HPDE6-E6E7 (cell line): ENCODE data around the gene COMT.
"Not testable (repeated sequence)": the region's sequence is repeated elsewhere in the genome, so short reads cannot be mapped to it uniquely, and the experiment has no call there.

Source experiments
- DNase-seq: peaks from one replicate; pipeline ENCODE4 v3.0.0; 2011; ENCODE audit warnings: missing footprints; ENCODE audit errors: extremely low spot score

The COMT gene

GRCh38 chr22:19941365-19942082 lies at the start of gene COMT, which contains the start of gene TXNRD2:
COMT (plus strand) TSS chr22:19941772; CDS start chr22:19962527, 20,755 bp downstream.
TXNRD2 (minus strand) TSS chr22:19941818; CDS start chr22:19941803, 15 bp downstream.
- DNase-seq = peak; percentile 74

- DNase-seq = no peak
Observed at GRCh38 chr22:19892257-19892879, 49.2 kb upstream of the COMT start.

- no peak for DNase-seq
Observed at GRCh38 chr22:19892925-19893324, 48.6 kb upstream of the COMT start.

- DNase-seq = no peak
Observed at GRCh38 chr22:19893363-19893762, 48.2 kb upstream of the COMT start.

GRCh38 chr22:19895160-19895849 lies 46.3 kb upstream of the COMT start:
- no peak for DNase-seq

- DNase-seq = no peak
Observed at GRCh38 chr22:19896665-19897355, 44.8 kb upstream of the COMT start.

GRCh38 chr22:19897726-19898125 lies 43.8 kb upstream of the COMT start:
- DNase-seq = no peak

- DNase-seq = no peak
Observed at GRCh38 chr22:19898145-19898544, 43.4 kb upstream of the COMT start.

GRCh38 chr22:19898831-19899567 lies 42.6 kb upstream of the COMT start:
- DNase-seq = no peak

GRCh38 chr22:19900707-19901436 lies 40.7 kb upstream of the COMT start:
- no peak for DNase-seq

- DNase-seq = no peak
Observed at GRCh38 chr22:19901577-19902244, 39.9 kb upstream of the COMT start.

- no peak for DNase-seq
Observed at GRCh38 chr22:19902245-19902715, 39.3 kb upstream of the COMT start.

- DNase-seq = no peak
Observed at GRCh38 chr22:19903031-19903430, 38.5 kb upstream of the COMT start.

- no peak for DNase-seq
Observed at GRCh38 chr22:19903513-19903912, 38.1 kb upstream of the COMT start.

- no peak for DNase-seq
Observed at GRCh38 chr22:19904174-19904856, 37.3 kb upstream of the COMT start.

- no peak for DNase-seq
Observed at GRCh38 chr22:19904935-19905334, 36.6 kb upstream of the COMT start.

- no peak for DNase-seq
Observed at GRCh38 chr22:19905347-19906276, 36.0 kb upstream of the COMT start.

- DNase-seq = not testable (repeated sequence)
Observed at GRCh38 chr22:19906864-19907263, 34.7 kb upstream of the COMT start.
